ENCODE results near the gene PCSK6. TPM values are rescaled to one million over a fixed set of nuclear protein-coding genes. Genes with fewer than 3 reads are reported as not detected.

PCSK6 gene
- total RNA-seq, 1 donor from 2014 or later = 3.7 TPM

DNA sequence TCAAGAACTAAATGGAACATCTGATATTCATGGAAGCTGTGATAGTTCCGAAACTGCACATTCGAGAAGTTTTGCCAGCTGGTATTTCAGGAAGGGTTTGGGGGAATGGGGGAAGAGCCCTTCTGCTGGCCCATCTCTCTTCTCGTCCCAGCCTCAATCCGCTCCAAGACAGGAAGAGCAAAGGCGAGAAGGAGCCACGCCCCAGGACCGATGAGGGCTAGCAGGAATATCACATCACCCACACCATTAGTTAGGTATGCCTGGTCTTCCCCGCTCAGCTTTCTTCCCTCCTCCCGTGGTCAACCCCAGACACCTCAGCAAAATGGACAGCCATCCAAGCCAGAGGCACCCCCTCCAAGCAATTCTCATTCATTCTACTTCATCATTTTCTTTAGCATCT lies 14.9 kb upstream of the PCSK6 start:
- TF ChIP-seq, protein P1, sequence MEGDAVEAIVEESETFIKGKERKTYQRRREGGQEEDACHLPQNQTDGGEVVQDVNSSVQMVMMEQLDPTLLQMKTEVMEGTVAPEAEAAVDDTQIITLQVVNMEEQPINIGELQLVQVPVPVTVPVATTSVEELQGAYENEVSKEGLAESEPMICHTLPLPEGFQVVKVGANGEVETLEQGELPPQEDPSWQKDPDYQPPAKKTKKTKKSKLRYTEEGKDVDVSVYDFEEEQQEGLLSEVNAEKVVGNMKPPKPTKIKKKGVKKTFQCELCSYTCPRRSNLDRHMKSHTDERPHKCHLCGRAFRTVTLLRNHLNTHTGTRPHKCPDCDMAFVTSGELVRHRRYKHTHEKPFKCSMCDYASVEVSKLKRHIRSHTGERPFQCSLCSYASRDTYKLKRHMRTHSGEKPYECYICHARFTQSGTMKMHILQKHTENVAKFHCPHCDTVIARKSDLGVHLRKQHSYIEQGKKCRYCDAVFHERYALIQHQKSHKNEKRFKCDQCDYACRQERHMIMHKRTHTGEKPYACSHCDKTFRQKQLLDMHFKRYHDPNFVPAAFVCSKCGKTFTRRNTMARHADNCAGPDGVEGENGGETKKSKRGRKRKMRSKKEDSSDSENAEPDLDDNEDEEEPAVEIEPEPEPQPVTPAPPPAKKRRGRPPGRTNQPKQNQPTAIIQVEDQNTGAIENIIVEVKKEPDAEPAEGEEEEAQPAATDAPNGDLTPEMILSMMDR (conservative IDR thresholded peaks at IDR 0.05; ENCODE audit: low read depth, low read length) = no peak
- no peak for DNase-seq (ENCODE audit: low read depth)
- H3K4me3 ChIP-seq (ENCODE audit: low read depth, low read length) = no peak overlapping the region

DNA sequence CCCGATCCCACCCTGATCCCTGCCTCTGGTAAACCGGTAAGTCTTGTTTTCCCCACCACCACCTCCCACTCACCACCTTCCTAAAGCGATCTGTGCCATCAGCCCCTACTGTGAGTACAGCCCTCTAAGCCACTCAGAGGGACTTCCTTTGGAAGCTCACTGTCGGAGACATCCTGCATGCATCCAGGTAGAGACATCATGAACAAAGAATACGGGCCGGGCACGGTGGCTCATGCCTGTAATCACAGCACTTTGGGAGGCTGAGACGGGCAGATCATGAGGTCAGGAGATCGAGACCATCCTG lies 13.7 kb upstream of the PCSK6 start:
- no peak for DNase-seq (ENCODE audit: low read depth)
- no peak overlapping the region for H3K4me3 ChIP-seq (ENCODE audit: low read depth, low read length)
- TF ChIP-seq, protein P1 (conservative IDR thresholded peaks at IDR 0.05; ENCODE audit: low read depth, low read length) = no peak

DNA sequence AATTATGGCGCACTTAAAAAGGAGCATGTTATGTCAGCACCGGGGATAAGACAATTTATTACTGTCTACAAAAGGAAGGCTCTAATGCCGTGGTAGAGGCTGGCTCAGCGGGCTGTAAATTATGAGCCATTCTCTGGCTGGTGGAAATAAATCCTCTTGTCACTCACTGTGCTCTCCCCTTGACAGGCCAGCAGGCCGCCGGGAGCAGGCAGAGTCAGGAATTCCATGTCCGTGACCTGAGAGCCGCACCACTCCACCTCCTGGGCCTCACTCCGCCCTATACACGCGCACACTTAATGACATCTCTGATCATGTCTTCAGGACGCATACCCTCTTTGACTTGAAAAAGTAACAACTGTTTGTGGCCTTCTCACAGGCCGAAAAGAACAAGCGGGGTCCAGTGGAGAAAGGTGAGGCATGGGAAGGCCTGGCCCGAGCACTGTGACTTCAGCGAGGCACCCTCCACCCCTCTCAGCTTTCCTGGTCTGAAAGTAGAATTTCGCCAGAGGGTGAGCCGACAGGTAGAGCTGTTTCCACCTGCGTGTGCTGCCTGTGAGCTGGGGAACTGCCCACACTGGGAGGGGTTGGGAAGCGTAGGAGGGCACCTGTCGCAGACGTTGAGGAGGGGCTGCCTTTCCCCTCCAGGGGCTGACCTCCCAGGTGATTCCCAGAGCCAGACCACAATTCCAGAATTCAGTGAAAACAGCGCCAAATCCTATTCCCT lies 13.2 kb upstream of the PCSK6 start:
- H3K4me3 ChIP-seq (ENCODE audit: low read depth, low read length) = no peak overlapping the region
- no peak for DNase-seq (ENCODE audit: low read depth)
- TF ChIP-seq, protein P1 (conservative IDR thresholded peaks at IDR 0.05; ENCODE audit: low read depth, low read length) = no peak

DNA sequence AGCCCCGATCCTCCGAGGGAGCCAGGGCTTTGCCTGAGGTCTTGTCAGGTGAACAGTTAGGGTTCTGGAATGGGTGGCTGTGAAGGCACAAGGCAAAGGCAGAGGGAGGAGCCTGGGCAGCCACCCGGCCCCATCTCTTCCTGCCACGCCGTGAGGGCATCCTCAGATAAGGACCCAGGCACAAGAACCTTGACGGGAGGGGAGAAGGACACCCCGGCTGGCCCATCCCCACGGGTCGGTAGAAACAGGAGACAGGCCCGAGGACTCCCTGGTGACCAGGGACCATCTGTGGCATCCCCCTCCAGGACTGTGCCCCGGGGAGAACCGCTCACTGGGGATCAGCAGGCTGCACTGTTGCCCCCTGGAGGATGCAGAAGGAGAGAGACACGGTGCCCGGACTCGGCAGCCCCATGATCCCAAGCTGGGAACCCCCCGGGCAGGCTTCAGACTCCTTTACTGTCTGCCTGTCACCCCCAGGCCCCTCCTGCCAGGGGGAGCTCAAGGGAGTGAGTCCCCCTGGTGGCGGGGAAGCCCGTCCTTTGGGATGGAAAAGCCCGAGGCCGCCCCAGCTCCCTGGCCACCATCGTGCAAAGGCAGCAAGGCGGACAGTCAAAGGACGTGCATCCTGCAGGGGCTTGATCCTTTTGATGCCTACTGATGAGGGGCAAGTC lies 12.3 kb upstream of the PCSK6 start:
- TF ChIP-seq, protein P1 (conservative IDR thresholded peaks at IDR 0.05; ENCODE audit: low read depth, low read length) = peak; percentile 50
- H3K4me3 ChIP-seq (ENCODE audit: low read depth, low read length) = no peak overlapping the region
- no peak for DNase-seq (ENCODE audit: low read depth)

DNA sequence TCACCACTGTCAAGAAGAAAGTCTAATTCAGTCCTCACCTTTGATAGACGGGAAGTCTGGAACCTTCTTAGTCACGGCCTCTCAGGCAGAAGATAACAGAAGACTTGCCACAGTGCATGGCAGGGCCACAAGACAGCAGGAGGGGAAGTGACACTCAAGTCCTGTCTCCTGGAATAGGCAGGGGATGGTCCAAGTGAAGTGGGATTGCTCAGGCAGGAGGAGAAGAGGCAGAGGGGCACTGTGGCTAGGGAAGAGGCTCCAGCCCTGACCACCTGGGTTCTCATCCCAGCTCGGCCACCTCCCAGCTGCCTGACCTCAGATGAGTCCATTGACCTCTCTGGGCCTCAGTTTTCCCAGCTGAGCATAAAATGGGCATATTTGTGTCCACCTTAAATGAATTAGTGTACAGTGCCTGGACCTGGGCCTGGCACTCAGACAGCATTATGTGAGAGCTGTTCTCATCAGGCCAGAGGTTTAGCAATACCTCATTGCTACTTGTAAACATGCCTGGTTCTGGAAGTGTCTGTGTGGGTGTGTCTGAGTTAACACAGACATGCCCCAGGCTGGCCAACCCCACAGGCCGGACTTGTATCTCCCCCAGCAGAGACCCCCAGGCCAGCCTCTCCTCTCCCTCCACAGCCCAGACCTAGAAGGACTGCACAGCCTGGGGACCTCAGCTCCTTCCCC lies 11.5 kb upstream of the PCSK6 start:
- DNase-seq (ENCODE audit: low read depth) = no peak
- TF ChIP-seq, protein P1 (conservative IDR thresholded peaks at IDR 0.05; ENCODE audit: low read depth, low read length) = no peak
- no peak overlapping the region for H3K4me3 ChIP-seq (ENCODE audit: low read depth, low read length)

DNA sequence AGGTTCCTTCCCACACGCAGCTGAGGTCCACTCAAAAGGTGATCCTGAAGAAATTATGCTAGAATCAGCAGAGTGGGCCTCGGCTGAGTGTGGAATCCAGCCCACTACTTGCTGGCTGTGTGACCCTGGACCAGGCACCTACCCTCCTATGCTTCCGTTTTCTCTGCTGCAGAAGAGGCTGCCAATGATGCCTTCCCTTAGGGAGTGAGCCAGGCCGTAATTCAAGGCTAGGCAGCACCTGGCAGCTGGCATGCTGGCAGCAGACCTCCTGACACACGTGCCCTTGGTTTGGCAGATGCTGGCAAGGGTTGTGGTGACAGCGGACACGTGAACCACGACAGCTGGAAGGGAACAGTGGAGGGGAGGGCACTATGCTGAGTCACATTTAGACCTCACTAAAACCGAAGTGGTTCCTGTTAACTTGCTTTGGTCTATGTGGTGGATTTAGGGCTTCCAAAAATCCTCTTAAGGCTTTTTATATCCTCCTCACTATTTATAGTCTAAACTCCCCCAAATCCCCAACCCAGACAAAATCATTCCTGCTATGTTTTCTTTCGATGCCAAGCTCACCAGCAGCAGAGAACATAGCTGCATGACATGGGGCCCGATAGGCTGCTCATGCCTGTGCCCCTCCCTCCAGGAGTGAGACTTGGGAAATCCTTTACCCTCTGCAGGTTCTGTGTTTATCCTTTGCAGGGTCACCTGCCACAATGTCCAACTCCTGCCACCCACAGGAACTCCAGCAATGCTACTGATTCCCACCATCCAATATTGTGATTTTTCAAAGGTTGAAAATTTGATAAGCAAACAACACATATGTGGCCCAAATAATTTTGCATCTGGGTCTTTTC lies 10.6 kb upstream of the PCSK6 start:
- TF ChIP-seq, protein P1 (conservative IDR thresholded peaks at IDR 0.05; ENCODE audit: low read depth, low read length) = no peak
- DNase-seq (ENCODE audit: low read depth) = no peak
- no peak overlapping the region for H3K4me3 ChIP-seq (ENCODE audit: low read depth, low read length)
